HL-60 (cell line): ENCODE data around the gene MCCC1.

Experiments used
- DNase-seq, 2 experiments: peaks; one replicate each; pipeline ENCODE4 v3.0.0-alpha.2; 2010 to 2020; ENCODE audit warnings: low read depth in 1 of 2, low spot score in 1 of 2
- H3K27ac ChIP-seq: fragments of 250-450 bp; sonication (Bioruptor Pico); replicated peaks from 2 replicates; pipeline ENCODE4 v1.5.1; 2020; ENCODE audit warnings: mild to moderate bottlenecking, moderate library complexity
- H3K27me3 ChIP-seq: fragments of 250-450 bp; sonication (Bioruptor Pico); 2 replicates; pipeline ENCODE4 v1.5.1; 2021; ENCODE audit warnings: mild to moderate bottlenecking, moderate library complexity; ENCODE audit not compliant: insufficient read depth, poor library complexity, severe bottlenecking
- H3K4me3 ChIP-seq: replicated peaks from 2 replicates; pipeline ENCODE4 v1.5.1; 2011; ENCODE audit warnings: mild to moderate bottlenecking, control low read depth, low read length; ENCODE audit not compliant: insufficient read depth
- CTCF ChIP-seq: IDR thresholded peaks from one replicate; pipeline ENCODE4 v1.5.1; 2011; ENCODE audit warnings: low read length, control low read depth, inconsistent platforms; ENCODE audit not compliant: insufficient read depth
- GABPA ChIP-seq: IDR thresholded peaks from 2 replicates; pipeline ENCODE4 v1.6.1; 2012; ENCODE audit warnings: low read depth
- POLR2AphosphoS5 ChIP-seq: IDR thresholded peaks from 2 replicates; pipeline ENCODE4 v1.6.1; 2012; ENCODE audit warnings: low read depth
- SPI1 ChIP-seq: IDR thresholded peaks from 2 replicates; pipeline ENCODE4 v1.6.1; 2012; ENCODE audit warnings: low read depth, mild to moderate bottlenecking, borderline replicate concordance
- TF ChIP-seq, protein P1 (sequence below): IDR thresholded peaks from 2 replicates; pipeline ENCODE4 v1.6.1; 2012; ENCODE audit warnings: low read depth; ENCODE audit not compliant: insufficient replicate concordance

MCCC1 gene

GRCh38 chr3:183080628-183081027 is 18.7 kb downstream of the MCCC1 start:
- Histone ChIP-seq H3K27me3 (no peaks in the 10 kb centered on the region), H3K27ac (no peak overlapping the region), H3K4me3 (no peak overlapping the region)
- no peak for DNase-seq
- no peak for TF ChIP-seq GABPA
- no peak for TF ChIP-seq POLR2AphosphoS5
- TF ChIP-seq, protein P1, sequence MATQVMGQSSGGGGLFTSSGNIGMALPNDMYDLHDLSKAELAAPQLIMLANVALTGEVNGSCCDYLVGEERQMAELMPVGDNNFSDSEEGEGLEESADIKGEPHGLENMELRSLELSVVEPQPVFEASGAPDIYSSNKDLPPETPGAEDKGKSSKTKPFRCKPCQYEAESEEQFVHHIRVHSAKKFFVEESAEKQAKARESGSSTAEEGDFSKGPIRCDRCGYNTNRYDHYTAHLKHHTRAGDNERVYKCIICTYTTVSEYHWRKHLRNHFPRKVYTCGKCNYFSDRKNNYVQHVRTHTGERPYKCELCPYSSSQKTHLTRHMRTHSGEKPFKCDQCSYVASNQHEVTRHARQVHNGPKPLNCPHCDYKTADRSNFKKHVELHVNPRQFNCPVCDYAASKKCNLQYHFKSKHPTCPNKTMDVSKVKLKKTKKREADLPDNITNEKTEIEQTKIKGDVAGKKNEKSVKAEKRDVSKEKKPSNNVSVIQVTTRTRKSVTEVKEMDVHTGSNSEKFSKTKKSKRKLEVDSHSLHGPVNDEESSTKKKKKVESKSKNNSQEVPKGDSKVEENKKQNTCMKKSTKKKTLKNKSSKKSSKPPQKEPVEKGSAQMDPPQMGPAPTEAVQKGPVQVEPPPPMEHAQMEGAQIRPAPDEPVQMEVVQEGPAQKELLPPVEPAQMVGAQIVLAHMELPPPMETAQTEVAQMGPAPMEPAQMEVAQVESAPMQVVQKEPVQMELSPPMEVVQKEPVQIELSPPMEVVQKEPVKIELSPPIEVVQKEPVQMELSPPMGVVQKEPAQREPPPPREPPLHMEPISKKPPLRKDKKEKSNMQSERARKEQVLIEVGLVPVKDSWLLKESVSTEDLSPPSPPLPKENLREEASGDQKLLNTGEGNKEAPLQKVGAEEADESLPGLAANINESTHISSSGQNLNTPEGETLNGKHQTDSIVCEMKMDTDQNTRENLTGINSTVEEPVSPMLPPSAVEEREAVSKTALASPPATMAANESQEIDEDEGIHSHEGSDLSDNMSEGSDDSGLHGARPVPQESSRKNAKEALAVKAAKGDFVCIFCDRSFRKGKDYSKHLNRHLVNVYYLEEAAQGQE: no peak
- no peak for TF ChIP-seq CTCF
- TF ChIP-seq SPI1: no peak

- no peak for DNase-seq
- Histone ChIP-seq H3K27ac (no peak overlapping the region), H3K4me3 (no peak overlapping the region), H3K27me3 (no peaks in the 10 kb centered on the region)
- TF ChIP-seq SPI1 (no peak), POLR2AphosphoS5 (no peak), GABPA (no peak), CTCF (no peak)
- TF ChIP-seq, protein P1: no peak
Observed at GRCh38 chr3:183074881-183075280, 24.4 kb downstream of the MCCC1 start.

- DNase-seq: no peak
- TF ChIP-seq, protein P1: no peak
- TF ChIP-seq SPI1: no peak
- H3K4me3 ChIP-seq: no peak overlapping the region
- no peaks in the 10 kb centered on the region for H3K27me3 ChIP-seq
- no peak overlapping the region for H3K27ac ChIP-seq
Observed at GRCh38 chr3:183074261-183074660, 25.0 kb downstream of the MCCC1 start.

- Histone ChIP-seq H3K4me3 (no peak overlapping the region), H3K27ac (no peak overlapping the region), H3K27me3 (no peaks in the 10 kb centered on the region)
- TF ChIP-seq, protein P1: no peak
- TF ChIP-seq POLR2AphosphoS5 (no peak), SPI1 (no peak), CTCF (no peak), GABPA (no peak)
- DNase-seq: no peak
Observed at GRCh38 chr3:183073839-183074238, 25.5 kb downstream of the MCCC1 start.
